ENCODE measurements around the gene GRK6. TPM values are rescaled to one million over a fixed set of nuclear protein-coding genes. Genes with fewer than 3 reads are reported as not detected.
A peak's percentile ranks its signal among the peaks of the same experiment; 100 is the strongest.

GRK6 gene
- polyA plus RNA-seq, 1 donor from 2014 or later, result 22.6 TPM

- no peak overlapping the region for H2AFZ ChIP-seq (ENCODE audit: low read depth, low read length)
- H3F3A ChIP-seq (ENCODE audit: insufficient read depth, low read length, poor library complexity, severe bottlenecking), result peaks cover 4% of the 10 kb centered on the region
- H3K9me3 ChIP-seq (ENCODE audit: low read length), result no peaks in the 10 kb centered on the region
- H3K9ac ChIP-seq (ENCODE audit: low read length), result peak overlapping the region; percentile 98
- H3K79me2 ChIP-seq (replicated peaks; ENCODE audit: insufficient read depth, low read length), result peaks cover 63% of the 10 kb centered on the region
- H3K4me2 ChIP-seq (ENCODE audit: low read length), result peak overlapping the region; percentile 93
- H3K27me3 ChIP-seq (ENCODE audit: insufficient read depth, low read depth, low read length), result no peaks in the 10 kb centered on the region
- TF ChIP-seq TAF1 (IDR thresholded peaks at IDR 0.05; ENCODE audit: low read depth) (no peak), EZH2 (IDR thresholded peaks at IDR 0.05; ENCODE audit: borderline replicate concordance, insufficient read depth, low read length, poor library complexity, severe bottlenecking) (no peak), POLR2AphosphoS5 (IDR thresholded peaks at IDR 0.05) (no peak), MXI1 (conservative IDR thresholded peaks at IDR 0.05; ENCODE audit: poor library complexity, severe bottlenecking) (no peak)
- H3K9me2 ChIP-seq (ENCODE audit: insufficient read depth, low read length), result no peaks in the 10 kb centered on the region
- peaks cover 7% of the 10 kb centered on the region for H3K36me3 ChIP-seq (ENCODE audit: insufficient read depth, low read length)
- peak overlapping the region; percentile 98 for H3K4me3 ChIP-seq (ENCODE audit: low read length)
- H4K20me1 ChIP-seq (ENCODE audit: insufficient read depth), result peaks cover 35% of the 10 kb centered on the region
- peak overlapping the region; percentile 92 for H3K27ac ChIP-seq (ENCODE audit: low read length)
Observed at GRCh38 chr5:177470759-177471536, 44.5 kb downstream of the GRK6 start.

- H3K79me2 ChIP-seq (replicated peaks; ENCODE audit: insufficient read depth, low read length), result peaks cover 55% of the 10 kb centered on the region
- H3K36me3 ChIP-seq (ENCODE audit: insufficient read depth, low read length), result no peaks in the 10 kb centered on the region
- H4K20me1 ChIP-seq (ENCODE audit: insufficient read depth), result peaks cover 35% of the 10 kb centered on the region
Observed at GRCh38 chr5:177471610-177472356, 45.3 kb downstream of the GRK6 start.

More at GRCh38 chr5:177471610-177472356, 45.3 kb downstream of the GRK6 start:
- Histone ChIP-seq H3K4me3 (ENCODE audit: low read length) (peak overlapping the region; percentile 98), H3K27me3 (ENCODE audit: insufficient read depth, low read depth, low read length) (no peaks in the 10 kb centered on the region), H3K9me2 (ENCODE audit: insufficient read depth, low read length) (no peaks in the 10 kb centered on the region), H3K27ac (ENCODE audit: low read length) (peak overlapping the region; percentile 92), H3K4me2 (ENCODE audit: low read length) (peak overlapping the region; percentile 93), H3K9me3 (ENCODE audit: low read length) (no peaks in the 10 kb centered on the region), H3F3A (ENCODE audit: insufficient read depth, low read length, poor library complexity, severe bottlenecking) (peaks cover 4% of the 10 kb centered on the region), H2AFZ (ENCODE audit: low read depth, low read length) (no peak overlapping the region), H3K9ac (ENCODE audit: low read length) (peak overlapping the region; percentile 98)
- TF ChIP-seq CTCF (IDR thresholded peaks at IDR 0.05; ENCODE audit: poor library complexity, severe bottlenecking), result no peak
- no peak for TF ChIP-seq EZH2 (IDR thresholded peaks at IDR 0.05; ENCODE audit: borderline replicate concordance, insufficient read depth, low read length, poor library complexity, severe bottlenecking)
- TF ChIP-seq EP300 (conservative IDR thresholded peaks at IDR 0.05; ENCODE audit: poor library complexity, severe bottlenecking), result no peak
- TF ChIP-seq SMC3 (conservative IDR thresholded peaks at IDR 0.05; ENCODE audit: poor library complexity), result no peak
- no peak for TF ChIP-seq REST (IDR thresholded peaks at IDR 0.05; ENCODE audit: borderline replicate concordance)

Data from neural cell (in vitro differentiated cells).